ENCODE data around the gene CCDC197.

CCDC197 gene

DNA sequence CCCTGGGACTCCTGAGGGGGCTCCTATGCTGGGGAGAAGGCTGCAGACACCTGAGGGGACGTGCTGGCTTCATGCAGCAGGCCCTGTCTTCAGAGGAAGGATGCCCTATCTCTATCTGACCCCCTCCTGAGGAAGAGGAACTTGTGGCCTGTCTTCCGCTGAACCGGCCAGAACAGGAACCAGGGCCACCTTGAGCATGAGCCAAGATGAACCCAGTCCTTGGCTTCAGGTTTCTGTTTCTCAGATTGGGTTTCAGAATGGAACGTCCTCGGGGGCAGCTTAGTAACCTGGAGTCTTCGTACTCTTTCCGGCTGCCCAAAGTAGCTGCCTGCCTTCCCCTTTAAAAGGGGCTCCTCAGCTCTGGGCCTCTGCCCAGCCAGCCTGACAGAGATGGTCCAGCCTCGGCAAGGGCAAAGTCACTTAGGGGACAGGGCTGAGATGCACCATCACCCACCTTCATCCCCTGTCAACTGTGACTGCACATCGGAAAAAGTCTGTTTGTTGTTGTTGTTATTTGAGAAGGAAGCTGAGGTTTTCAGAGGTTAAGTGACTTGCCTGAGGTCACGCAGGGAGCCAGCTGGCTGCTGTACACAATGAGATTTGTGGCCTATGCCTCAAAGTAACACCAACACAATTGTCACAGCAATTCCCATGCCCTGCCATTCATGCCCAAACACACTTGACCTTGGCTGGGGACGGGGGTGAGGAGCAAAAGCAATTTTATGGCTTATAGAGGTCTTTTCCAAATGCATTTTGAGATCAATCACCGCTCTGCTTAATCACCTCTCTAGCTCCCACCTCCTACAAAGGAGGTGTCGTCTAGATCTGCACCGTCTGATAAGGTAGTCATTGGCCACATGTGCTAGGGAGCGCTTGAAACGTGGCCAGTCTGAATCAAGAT is 34.1 kb upstream of the CCDC197 start:
- DNase-seq = no peak

DNA sequence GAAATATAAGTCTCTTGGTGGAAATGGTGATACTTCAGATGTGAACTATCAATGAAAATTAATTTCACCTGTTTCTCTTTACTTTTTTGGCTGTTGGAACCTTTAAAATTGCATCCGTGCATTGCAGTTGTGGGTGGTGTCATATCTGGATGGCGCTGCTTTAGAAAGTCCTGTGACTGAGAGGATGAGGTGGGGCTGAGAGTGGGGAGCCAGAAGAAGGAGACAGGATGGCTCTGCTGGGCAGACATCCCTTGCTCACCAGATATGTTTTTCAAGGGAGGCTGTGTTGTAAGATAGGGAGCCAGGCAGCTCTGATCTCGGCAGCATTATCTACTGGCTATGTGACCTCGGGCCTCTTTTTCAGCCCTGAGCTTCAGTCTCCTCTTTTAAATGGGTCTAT is 33.4 kb upstream of the CCDC197 start:
- no peak for DNase-seq

DNA sequence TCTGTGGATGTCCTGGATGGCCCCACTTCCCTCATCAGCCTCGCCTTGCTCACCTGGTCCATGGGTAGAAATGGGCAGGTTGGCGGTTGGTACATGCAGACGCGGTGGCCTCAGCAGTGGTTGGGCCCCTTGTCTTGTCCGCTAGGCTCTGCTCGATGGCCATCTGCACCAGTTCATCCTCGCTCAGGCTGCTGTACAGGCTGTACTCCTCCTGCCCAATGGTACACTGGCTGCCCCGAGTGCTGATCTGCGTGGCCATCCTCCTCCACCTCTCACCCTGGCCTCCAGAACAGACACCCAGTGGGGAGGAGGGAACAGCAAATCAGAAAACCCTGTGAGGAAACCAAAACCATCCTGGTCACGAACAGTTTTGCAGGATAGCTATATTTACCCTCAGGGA is 32.8 kb upstream of the CCDC197 start:
- DNase-seq = no peak

DNA sequence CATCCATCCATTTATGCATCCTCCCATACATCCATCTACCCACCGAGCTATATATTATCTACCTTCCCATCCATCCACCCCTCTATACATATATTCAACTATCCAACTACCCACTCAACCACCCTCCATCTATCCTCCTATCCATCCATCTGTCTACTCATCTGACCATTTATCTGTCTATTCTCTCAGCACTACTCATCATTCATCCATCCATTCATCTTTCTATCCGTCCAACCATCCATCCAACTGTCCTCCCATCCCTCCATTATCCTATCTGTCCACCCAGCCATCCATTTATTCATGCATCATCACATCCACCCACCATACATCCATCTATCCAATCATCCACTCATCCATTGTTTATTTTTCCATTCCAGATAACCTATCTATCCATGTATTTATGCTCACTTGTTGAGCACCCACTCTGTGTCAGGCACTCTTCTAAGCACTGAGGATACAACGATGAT is 32.2 kb upstream of the CCDC197 start:
- DNase-seq = no peak

DNA sequence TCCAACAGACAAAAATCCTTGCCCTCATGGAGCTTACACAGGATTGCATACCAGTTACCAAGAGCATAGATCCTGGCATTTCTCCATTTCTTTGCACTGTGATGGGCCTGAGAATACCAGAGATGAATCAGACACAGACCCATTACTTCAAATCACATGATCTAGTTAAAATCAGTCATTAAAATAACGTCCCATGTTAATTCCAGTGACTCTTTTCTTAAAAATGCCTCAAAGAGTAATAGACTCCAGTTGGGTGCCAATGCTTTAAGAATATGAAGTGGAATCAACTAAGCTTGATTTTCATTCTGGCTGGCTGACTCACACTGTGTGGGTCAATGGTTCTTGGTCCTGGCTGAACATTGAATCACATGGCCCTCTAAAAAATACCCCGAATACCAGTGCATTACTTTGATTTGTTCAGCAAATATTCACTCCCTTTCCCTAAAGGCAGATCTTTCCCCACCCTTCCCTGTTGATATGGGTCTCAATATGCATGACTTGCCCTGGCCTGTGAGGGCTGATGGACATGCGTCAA is 31.7 kb upstream of the CCDC197 start:
- no peak for DNase-seq

DNA sequence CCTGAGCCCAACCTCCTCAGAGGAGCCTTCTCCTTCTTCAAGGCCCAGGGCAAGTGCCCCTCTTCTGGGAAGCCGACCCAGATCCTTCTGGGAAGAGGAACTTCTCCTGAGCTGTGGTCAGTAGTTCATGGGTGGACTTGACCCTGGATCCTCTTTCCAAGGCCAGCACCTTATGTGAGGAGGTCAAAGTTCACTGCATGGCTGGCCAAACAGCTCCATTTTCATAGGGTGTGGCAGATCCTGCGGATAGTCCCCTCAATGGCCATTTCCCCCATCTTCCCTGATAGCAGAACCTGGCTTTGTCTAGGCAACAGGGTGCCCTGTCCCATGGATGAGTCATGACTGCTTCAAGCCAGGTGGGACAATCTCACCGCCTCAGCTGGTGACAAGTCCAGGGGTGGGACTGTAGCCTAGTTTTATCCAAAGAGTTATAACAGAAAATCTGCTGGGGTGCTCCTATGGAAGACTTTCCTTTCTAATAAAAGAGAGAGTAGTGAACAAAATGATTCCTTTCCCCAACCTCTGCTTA is 31.1 kb upstream of the CCDC197 start:
- DNase-seq = no peak

DNA sequence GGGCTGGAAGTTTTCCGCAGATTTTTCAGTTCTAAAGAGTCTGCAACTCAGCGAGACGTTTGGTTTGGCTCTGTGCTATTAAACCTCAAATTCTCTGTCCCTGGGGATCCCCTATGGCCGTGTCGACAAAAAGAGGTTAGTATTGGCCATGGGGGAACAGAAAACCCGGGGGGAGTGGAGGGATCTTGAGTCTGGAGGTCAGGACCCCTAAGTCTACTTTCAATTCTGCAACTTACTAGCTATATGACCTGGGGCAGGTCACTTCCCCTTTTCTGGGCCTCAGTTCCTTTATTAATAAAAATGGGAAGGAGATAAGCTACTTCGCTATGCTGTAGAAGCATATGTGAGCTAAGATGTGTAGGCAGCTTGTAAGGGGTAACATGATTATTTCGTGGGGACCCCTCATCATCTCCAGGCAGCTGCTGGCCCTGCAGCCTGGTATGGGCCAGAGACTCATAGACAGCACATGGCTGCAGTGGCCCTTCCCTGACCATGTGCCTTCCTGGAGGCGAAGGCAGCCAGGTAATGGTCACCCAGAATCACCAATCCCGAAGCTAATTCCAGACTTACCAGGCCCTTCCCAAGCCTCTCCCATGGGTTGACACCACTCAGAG is 29.4 kb upstream of the CCDC197 start:
- no peak for DNase-seq

DNA sequence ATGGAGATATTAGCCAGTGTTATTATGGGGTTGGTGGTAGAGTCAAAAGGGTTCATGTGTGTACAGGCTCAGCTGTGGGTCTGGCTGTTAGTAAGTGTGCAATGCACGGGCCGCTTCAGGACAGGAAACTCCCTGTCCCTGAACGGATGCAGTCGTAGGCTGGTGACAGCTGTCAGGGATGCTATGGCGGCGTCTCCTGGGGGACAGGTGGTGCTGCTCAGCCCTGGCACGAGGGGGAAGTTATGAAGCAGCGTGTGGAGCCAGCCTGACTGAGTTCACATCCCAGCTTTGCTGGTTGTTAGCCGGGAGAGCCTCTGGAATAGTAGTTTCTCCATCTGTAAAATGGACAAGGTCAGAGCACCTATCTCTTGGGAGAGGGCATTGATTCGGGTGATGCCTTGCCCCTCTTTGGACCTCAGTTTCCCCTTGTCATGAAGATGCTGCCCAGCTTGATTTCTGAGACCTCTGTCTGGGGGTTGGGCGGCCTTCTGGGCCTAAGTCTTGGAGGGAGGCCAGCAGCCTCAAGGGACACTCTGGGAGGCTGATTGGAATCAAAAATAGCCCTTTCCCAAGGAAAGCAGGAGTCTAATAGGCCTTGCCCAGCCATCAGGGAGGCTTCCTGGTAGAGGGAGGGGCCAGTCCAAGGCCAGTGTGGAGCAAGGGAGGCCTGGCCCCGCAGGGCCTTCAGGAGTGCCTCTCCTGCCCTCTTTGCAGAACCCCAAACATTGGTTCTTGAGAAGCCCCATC is 27.8 kb upstream of the CCDC197 start:
- DNase-seq = no peak

DNA sequence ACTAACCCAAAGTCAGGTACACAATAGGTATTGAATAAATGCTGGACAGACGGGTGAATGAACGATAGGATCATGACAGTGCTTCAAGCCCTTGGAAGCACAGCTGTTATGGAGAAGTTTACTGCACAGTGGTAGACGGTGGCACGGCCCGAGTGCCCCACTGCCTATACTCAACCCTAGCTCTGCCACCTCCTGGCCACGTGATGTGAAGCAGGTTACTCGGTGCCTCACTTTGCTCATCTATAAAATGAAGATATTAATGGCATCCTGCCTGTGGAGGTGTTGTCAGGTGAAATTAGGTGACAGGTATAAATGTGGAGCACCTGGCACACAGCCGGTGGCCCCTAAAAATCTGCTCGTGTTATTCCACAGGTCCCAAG is 26.5 kb upstream of the CCDC197 start:
- no peak for DNase-seq

DNA sequence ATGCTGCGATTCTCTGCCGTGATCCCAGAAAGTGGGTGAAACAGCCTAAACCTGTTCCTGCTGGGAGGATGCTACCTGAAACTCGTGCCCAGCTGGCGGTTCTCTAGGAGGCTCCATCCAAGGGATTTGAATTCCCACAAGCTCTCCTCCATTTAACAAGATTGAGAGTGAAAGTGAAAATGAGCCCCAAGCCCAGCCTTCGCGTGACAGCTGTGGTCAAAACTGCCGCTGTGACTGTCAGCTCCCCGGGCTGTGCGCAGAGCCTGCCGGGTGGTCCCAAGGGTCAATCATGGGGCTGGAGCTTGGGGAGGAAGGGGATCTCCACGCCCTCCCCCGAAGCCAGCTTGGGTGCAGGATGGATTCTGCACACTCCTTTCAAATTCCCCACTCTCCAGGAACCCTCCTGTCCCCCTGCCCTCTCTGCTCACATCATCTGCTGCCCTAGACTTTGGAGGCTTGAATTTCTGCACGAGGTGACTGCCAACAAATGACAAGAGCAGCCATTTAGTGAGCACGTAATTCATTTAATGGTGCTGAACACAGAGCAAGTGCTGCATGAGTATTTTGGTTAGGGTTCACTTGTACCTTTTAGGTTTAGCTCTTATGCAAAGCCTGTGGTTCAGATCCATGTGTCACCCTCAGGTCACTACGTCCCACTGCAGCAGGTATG is 26.0 kb upstream of the CCDC197 start:
- no peak for DNase-seq

DNA sequence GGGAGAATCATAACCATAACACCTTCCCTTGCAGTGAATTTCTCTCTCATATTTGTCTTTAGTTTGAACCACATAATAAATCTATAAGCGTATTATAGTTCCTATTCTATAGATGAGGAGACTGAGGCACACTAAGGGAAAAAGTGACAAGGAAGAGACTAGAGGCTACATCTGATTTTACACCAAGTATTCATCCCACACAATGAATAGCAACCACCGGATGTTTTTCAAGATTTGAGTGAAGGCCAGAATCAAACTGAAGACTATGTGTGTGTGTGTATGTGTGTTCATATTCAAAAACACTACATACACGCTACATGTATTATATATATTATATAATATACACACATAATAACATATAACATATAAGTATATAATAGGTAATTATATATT is 25.5 kb upstream of the CCDC197 start:
- no peak for DNase-seq

DNA sequence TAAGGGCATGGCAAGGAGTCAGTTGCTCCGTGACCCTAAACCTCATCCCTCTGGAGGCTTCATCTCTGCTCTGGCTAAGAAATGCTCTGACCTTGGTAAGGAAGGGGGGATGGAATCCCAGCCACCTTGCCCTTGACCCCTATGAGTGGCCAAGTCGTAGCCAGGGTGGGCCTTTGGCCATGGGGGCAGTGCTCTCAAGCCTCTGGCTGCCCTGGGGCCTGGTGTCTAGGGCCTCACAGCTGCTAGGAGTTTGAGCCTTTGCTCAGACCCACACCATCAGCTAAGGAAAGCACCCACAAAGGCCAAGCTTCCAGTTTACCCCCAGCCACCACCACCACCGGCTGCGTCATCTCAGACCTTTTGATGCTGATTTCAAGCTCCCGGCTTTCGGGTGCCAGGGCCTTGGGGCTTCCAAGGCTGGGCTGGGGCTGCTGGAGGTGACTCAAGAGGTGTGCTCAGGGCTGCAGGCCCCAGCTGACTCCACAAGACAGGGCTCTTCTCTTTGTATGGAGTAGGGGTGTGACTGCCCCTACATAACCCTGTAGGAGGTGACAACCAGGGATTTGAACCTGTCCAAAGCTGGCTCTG is 24.4 kb upstream of the CCDC197 start:
- no peak for DNase-seq

DNA sequence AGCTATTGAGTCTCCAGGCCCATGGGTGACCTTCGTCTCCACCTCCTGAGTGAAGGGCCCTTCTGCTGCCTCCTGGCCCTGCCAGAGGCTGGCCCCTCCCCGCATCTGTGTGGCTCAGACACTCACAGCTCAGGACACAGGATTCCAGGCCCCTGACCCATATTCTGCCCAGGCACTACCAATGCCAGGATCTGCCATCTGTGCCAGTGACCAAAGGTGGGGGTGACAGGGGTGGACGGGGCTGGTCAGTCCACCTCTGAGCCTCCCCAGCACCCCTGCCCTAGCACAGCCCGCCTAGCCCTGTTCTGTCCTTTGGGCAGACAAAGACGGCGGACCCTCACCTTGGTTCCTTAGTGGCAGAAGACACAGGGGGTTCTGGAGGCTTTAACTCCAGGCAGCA is 23.5 kb upstream of the CCDC197 start:
- no peak for DNase-seq

DNA sequence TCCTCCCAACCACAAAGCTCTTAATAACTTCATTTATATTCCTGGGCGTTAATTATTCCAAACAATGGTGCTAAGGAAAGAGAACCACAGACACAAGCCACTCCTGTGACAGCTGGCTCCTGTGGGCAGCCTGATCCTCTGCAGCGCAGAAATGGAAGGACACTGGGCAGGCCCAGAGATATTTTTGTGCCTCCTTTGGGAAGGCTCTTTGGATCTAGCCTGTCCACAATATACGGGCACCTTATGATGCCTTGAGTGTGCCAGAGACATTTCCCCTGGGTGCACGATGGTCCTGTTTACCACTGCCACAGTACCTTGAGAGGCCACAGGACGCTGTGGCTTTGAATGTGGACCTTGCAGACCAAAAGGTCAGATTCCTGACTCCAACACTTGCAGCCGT is 22.8 kb upstream of the CCDC197 start:
- no peak for DNase-seq

DNA sequence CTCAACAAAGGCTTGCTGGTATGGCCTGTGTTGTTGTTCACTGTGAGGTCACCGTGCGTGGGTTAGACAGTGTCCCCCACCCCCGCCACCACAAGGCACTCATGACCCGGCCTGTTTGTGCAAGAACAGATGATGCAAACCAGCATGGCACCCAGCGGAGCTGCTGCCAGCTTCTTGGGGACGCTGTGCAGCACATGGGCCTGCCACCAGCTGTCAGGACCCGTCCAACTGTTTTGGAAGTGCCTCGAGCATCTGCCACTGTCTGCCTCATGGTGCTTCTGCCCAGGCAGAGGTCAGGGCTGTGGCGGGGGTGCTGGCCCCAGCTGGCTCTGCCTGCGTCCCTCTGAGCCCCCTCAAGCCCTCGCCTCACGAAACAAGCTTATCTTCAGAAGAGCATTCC is 22.3 kb upstream of the CCDC197 start:
- DNase-seq = no peak

DNA sequence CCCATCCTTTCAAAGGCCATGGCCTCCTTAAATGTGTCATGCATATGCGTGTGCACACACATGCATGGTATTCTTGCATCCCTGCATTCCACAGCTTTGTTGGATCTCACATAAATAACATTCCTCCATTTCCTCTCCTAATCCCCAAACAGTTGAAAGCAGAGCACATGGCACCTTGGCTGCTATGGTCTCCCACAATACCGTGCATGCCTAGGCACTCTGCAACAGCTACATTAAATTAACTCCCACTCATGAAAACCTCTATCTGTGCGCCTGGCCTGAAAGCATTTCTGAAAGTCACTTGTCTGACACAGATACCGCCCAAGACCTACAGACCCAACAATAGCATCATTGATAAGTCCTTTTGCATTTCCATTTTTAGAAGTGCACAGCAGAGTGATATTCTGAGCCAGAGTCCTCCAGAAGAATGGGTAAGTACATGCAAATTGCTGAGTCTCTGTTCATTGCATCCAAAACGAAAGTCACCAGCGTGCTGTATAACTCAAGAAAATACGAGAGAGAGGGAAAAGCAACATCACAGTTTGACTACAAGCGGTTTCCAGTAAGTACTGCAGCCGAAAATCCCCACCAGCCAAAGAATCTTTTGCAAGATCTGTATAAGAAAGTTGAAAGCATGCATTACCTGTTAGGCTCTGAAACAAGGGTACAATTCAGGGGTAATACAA is 21.2 kb upstream of the CCDC197 start:
- DNase-seq = no peak

DNA sequence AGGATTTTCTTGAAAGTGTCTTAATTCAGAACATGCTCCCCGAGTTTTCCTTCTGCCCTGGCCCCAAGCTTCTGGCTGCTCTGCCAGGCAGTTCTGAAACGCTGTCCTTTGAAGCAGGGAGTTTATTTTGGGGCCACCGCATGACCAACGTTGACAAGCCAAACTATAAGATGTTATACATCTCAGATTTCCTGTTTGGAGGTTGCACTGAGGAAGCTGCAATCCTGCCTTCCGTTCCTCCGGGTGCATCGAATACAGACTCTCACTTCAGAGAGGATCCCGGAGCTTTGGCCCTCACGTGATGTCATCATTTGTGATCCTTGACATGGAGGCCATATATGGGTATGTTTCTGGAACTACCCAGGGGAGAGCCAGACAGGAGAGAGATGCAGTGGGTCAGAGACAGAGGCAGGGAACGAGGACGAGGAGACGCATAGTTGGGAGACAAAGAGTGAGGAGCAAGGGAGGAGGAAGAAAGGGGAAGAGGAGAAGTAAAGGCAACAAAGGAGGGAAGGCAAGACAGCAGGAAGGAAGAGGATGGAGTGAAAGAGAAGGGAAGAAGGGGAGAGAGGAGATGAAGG is 20.5 kb upstream of the CCDC197 start, which contains the start of gene ASB2:
ASB2 (minus strand) TSS at position 94 of the 581 bp plus-strand sequence. CDS start 12,031 bp downstream, outside the sequence.
- no peak for DNase-seq

DNA sequence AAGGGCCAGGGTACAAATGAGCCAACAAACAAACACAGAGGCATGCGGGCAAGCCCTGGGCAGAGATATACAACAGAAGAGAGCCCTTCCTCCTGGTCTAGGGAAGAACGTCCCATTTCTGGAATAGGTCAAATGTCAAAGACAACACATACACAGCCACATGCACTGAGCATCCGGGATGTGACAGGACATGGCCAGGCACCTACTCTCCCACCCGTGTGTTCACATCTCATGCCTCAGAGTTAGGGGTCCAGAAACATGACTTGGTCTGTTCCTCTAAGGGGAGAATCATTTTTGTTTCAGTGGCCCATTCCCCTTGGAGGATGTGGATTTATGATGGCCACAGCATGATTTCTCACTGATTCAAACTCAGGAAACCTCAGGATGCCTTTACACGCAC is 19.9 kb upstream of the CCDC197 start:
- no peak for DNase-seq

DNA sequence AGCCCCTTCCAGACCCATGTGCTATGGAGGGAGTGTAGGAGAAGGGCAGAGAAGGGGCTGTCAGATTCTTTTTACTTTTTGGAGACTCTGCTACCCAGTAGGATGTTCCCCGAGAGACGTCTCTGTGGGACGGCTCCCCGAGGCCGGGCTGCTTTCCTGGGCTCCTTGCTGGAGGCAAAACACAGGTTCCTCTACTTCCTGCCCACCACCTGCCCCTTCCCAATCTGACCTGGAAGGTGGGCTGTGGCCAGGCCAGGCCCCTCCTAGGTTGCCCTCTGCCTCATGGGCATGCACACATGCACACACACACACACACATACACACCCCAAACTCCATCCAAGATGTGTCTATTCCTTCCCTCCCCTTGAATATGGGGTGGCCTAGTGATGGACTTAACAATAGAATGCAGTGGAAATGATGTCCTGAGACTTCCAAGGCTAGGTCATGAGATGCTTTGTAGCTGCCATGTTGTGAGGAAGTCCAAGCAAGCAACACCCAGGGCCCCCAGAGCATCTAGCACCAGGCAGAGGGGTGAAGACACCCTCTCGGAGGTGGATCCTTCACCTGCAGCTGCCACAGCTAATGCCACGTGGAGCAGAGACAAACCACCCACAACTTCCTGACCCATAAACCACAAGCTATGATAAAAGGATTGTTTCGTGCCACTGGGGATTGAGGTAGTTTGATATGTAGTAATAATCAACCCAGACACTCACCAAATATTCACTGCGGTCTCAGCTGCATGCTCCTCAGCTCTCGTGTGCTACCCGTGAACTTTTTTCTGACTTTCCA is 19.1 kb upstream of the CCDC197 start:
- no peak for DNase-seq

DNA sequence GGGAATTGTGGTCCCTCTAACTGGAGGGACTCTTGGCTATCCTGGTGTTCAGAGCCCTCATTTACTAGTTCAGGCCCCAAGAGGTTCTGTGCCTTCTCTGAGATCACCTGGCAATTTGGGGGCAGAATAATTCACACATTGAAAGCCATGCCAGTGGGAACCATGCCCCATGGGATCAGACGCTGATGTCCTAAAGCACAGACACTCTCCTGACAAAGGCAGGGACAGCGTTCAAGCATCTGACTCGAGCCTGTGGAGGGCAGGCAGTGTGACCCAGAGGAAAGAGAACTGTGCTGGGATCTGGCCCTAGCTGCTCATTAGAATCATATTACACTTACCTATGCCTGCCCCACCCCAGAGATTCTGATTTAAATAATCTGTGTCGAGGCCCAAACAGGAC is 18.4 kb upstream of the CCDC197 start:
- no peak for DNase-seq
